PFSK-1 (cell line): ENCODE results near the gene SUN2.

Source experiments
- POLR2AphosphoS5 ChIP-seq: IDR thresholded peaks from 2 replicates; pipeline ENCODE4 v1.6.1; 2012; ENCODE audit warnings: low read depth, mild to moderate bottlenecking, control low read depth, low read length, moderate library complexity
- TAF1 ChIP-seq: IDR thresholded peaks from 2 replicates; pipeline ENCODE4 v1.6.1; 2012; ENCODE audit warnings: low read length, control low read depth, borderline replicate concordance; ENCODE audit not compliant: insufficient read depth

- TF ChIP-seq POLR2AphosphoS5: no peak
- TF ChIP-seq TAF1: no peak
Observed at GRCh38 chr22:38745676-38746460, 9.9 kb downstream of the SUN2 start.
